Renal cortex interstitium (tissue), 15 donors: ENCODE results near the gene TTPAL. TPM values are rescaled to one million over a fixed set of nuclear protein-coding genes. Genes with fewer than 3 reads are reported as not detected.

Source experiments
- DNase-seq, 11 donors: peaks; one replicate each; pipeline ENCODE4 v3.0.0-alpha.2; 2013; ENCODE audit warnings: low read depth in 9 of 11, low spot score in 4 of 11; ENCODE audit errors: extremely low read depth in 1 of 11
- long read RNA-seq, 16 experiments: transcript quantifications; one replicate each; lab custom pipeline, GENCODE V29; 2026
- polyA plus RNA-seq, 3 donors: library from polyadenylated mRNA; unstranded; fragments of 120-200 nt; gene quantifications; one replicate each; pipeline ENCODE4 v1.2.1, GENCODE V29; 2013; ENCODE audit not compliant: insufficient read length in 3 of 3

The TTPAL gene
- polyA plus RNA-seq: 10 to 100 TPM; 12.8 to 14.7 (median 12.9) TPM
- long read RNA-seq, donor 1: 0 reads
- long read RNA-seq, donor 2, full-length matches to known transcripts: 1 of 1 reads
- long read RNA-seq, donor 2, partial matches to known transcripts: 0 of 1 reads
- long read RNA-seq, donor 2, other reads (novel, unspliced or antisense): 0 of 1 reads
- long read RNA-seq, donor 3, full-length matches to known transcripts: 1 of 54 reads
- long read RNA-seq, donor 3, partial matches to known transcripts: 23 of 54 reads
- long read RNA-seq, donor 3, other reads (novel, unspliced or antisense): 30 of 54 reads
- long read RNA-seq, donor 4, full-length matches to known transcripts: 1 of 1 reads
- long read RNA-seq, donor 4, partial matches to known transcripts: 0 of 1 reads
- long read RNA-seq, donor 4, other reads (novel, unspliced or antisense): 0 of 1 reads
- long read RNA-seq, donor 5, full-length matches to known transcripts: 1 of 1 reads
- long read RNA-seq, donor 5, partial matches to known transcripts: 0 of 1 reads
- long read RNA-seq, donor 5, other reads (novel, unspliced or antisense): 0 of 1 reads
- long read RNA-seq, donor 6: 0 reads
- long read RNA-seq, donor 7: 0 reads
- long read RNA-seq, donor 8, full-length matches to known transcripts: 4 of 4 reads
- long read RNA-seq, donor 8, partial matches to known transcripts: 0 of 4 reads
- long read RNA-seq, donor 8, other reads (novel, unspliced or antisense): 0 of 4 reads
- long read RNA-seq, donor 9, full-length matches to known transcripts: 2 of 2 reads
- long read RNA-seq, donor 9, partial matches to known transcripts: 0 of 2 reads
- long read RNA-seq, donor 9, other reads (novel, unspliced or antisense): 0 of 2 reads
- long read RNA-seq, donor 10: 0 reads
- long read RNA-seq, donor 11: 0 reads
- long read RNA-seq, donor 12: 0 reads
- long read RNA-seq, donor 13, full-length matches to known transcripts: 2 of 2 reads
- long read RNA-seq, donor 13, partial matches to known transcripts: 0 of 2 reads
- long read RNA-seq, donor 13, other reads (novel, unspliced or antisense): 0 of 2 reads
- long read RNA-seq, donor 14, full-length matches to known transcripts: 1 of 1 reads
- long read RNA-seq, donor 14, partial matches to known transcripts: 0 of 1 reads
- long read RNA-seq, donor 14, other reads (novel, unspliced or antisense): 0 of 1 reads
- long read RNA-seq, donor 15, partial matches to known transcripts: 6 of 6 reads
- long read RNA-seq, donor 15, other reads (novel, unspliced or antisense): 0 of 6 reads
- long read RNA-seq, donor 16, full-length matches to known transcripts: 3 of 146 reads
- long read RNA-seq, donor 16, partial matches to known transcripts: 78 of 146 reads
- long read RNA-seq, donor 16, other reads (novel, unspliced or antisense): 65 of 146 reads

- DNase-seq: peak; percentile 66 to 88 (median 83)
Observed at GRCh38 chr20:44475694-44476560, at the start of gene TTPAL. TSS of gene TTPAL (plus strand) at chr20:44475874. CDS start at chr20:44480000, 4,126 bp downstream.

- no peak for DNase-seq
Observed at GRCh38 chr20:44425923-44426322, 49.8 kb upstream of the TTPAL start.

GRCh38 chr20:44426879-44427790 is 48.5 kb upstream of the TTPAL start:
- no peak for DNase-seq

GRCh38 chr20:44427804-44428173 is 47.9 kb upstream of the TTPAL start:
- DNase-seq: no peak

- no peak for DNase-seq
Observed at GRCh38 chr20:44428174-44429016, 47.3 kb upstream of the TTPAL start.

GRCh38 chr20:44429017-44429339 is 46.7 kb upstream of the TTPAL start:
- no peak for DNase-seq

GRCh38 chr20:44429419-44430269 is 46.0 kb upstream of the TTPAL start:
- no peak for DNase-seq

- DNase-seq: no peak
Observed at GRCh38 chr20:44430270-44431065, 45.2 kb upstream of the TTPAL start.

- no peak for DNase-seq
Observed at GRCh38 chr20:44431118-44431501, 44.6 kb upstream of the TTPAL start.

GRCh38 chr20:44431502-44432234 is 44.0 kb upstream of the TTPAL start:
- DNase-seq: no peak

GRCh38 chr20:44432618-44433577 is 42.8 kb upstream of the TTPAL start:
- DNase-seq: no peak

- peak in 3 of 11 donors; percentile 17 to 33 (median 31) for DNase-seq
Observed at GRCh38 chr20:44433751-44434538, 41.7 kb upstream of the TTPAL start.
